NB4 (cell line): Measurements from ENCODE around the gene PAMR1.

ENCODE experiments used
- CTCF ChIP-seq: IDR thresholded peaks from one replicate; pipeline ENCODE4 v1.5.1; 2012; ENCODE audit warnings: low read depth, low read length
- POLR2A ChIP-seq: IDR thresholded peaks from 2 replicates; pipeline ENCODE4 v1.6.1; 2011; ENCODE audit warnings: mild to moderate bottlenecking; ENCODE audit not compliant: insufficient read length; ENCODE audit errors: extremely low read depth

GRCh38 chr11:35433588-35433987 is 91.8 kb downstream of the PAMR1 start:
- TF ChIP-seq POLR2A = no peak
- no peak for TF ChIP-seq CTCF
